Measurements from ENCODE around the gene PCBP2. TPM values are rescaled to one million over a fixed set of nuclear protein-coding genes. Genes with fewer than 3 reads are reported as not detected.

Gene PCBP2
- total RNA-seq, 2 experiments from 2014 or later = 209 to 1,015 TPM

DNA sequence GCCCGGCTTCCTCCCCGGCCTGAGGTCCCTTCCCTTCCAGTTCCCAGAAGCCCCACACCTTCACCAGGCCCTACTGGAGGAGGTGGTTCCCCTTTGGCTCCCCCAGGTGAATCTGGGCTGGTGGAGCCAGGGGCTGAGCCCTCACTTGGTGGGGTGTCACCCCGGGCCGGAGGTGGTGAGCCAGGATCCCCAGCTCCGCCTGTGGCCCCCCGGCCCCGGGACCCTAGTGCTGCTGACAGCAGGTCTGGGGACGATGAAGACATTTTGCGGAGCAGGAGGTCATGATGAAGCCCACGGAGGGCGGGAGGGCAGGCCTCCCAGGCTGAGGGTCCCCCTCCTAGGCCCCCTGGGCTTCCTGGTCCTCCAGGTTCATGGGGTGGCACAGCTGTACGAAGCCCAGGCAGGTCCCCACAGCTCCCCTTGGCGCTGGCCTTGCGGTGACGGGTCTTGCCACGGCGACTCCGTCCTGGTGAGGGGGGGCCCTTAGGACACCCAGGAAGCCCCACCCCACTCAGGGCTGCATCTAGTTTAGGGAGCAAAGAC lies 30.8 kb downstream of the PCBP2 start:
- H4K20me1 ChIP-seq (ENCODE audit: insufficient read depth, low read length) = peaks cover 4% of the 10 kb centered on the region; the same call in 1 of the 2 replicates
- peaks cover 5% of the 10 kb centered on the region; the same call in 1 of the 2 replicates for H3K79me2 ChIP-seq (ENCODE audit: insufficient read depth, low read depth, low read length)
- ChIA-PET POLR2A (interaction anchor here (0.6 to 1.3 kb wide), 6 partner anchors 11 to 161 kb away, joined by 3 to 5 read pairs (median 4); partner anchors contain the start of genes AAAS and TARBP2), CTCF (ENCODE audit: unreplicated experiment) (interaction anchor here (1.1 kb wide), 1 partner anchor 22 kb away, joined by 3 read pairs; no protein-coding TSS in a partner anchor)
- no peaks in the 10 kb centered on the region for H3K9me2 ChIP-seq (ENCODE audit: insufficient read depth, low read length)
- no peak overlapping the region for H3K27ac ChIP-seq (ENCODE audit: low read depth, low read length, poor library complexity, severe bottlenecking)
- BruUV-seq (replicated peaks) = no TSS peak
- H3K4me1 ChIP-seq (ENCODE audit: insufficient read depth, low read length, poor library complexity, severe bottlenecking) = no peaks in the 10 kb centered on the region
- H2AFZ ChIP-seq (ENCODE audit: low read length) = no peak overlapping the region
- H3K9me3 ChIP-seq (ENCODE audit: low read length) = no peaks in the 10 kb centered on the region
- intact Hi-C loops (cut with micrococcal nuclease; ENCODE audit: unreplicated experiment) = no loop called here
- H3K4me3 ChIP-seq (ENCODE audit: low read depth, low read length, poor library complexity, severe bottlenecking) = no peak overlapping the region
- TF ChIP-seq, protein P1, sequence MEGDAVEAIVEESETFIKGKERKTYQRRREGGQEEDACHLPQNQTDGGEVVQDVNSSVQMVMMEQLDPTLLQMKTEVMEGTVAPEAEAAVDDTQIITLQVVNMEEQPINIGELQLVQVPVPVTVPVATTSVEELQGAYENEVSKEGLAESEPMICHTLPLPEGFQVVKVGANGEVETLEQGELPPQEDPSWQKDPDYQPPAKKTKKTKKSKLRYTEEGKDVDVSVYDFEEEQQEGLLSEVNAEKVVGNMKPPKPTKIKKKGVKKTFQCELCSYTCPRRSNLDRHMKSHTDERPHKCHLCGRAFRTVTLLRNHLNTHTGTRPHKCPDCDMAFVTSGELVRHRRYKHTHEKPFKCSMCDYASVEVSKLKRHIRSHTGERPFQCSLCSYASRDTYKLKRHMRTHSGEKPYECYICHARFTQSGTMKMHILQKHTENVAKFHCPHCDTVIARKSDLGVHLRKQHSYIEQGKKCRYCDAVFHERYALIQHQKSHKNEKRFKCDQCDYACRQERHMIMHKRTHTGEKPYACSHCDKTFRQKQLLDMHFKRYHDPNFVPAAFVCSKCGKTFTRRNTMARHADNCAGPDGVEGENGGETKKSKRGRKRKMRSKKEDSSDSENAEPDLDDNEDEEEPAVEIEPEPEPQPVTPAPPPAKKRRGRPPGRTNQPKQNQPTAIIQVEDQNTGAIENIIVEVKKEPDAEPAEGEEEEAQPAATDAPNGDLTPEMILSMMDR (conservative IDR thresholded peaks at IDR 0.05; ENCODE audit: low read length) = no peak
- no peak for DNase-seq (ENCODE audit: low spot score)
- H3K4me2 ChIP-seq (ENCODE audit: low read length) = no peak overlapping the region
- H3K36me3 ChIP-seq (ENCODE audit: insufficient read depth, low read length) = peaks cover 99% of the 10 kb centered on the region

DNA sequence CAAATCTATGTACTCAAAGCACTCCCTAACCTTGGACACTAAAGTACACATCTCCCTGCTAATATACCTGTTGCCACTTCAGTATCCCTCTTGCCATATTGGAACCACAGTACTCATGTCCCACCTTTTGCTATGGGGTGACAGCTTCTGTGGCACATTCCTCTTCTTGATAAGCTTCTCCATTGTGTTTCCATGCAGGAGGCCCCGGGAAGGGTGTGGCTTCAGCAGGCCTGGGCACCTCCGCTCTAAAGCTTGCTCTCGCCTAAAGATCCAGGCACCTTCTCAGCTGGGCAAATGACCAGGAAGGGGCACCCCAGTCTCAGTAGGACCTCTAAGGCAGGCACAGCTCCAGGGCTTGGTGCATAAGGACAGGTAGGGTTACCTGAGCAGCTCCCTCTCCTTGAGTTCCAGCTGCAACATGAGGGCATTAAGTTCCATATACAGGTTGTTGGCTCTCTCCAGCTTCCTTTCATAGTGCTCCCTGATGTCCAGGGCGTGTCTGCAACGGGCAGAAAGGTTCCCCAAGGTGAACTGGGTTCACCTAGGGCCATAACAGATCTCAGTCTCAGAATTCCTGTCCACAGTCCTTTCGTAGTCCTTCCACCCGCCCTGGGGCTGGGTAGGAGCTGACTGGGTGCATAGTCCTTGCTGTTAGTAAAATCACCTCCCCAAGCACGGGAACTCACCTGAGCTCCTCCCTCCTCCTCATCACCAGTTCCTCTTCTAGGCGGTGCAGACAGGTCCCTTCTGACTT lies 31.5 kb downstream of the PCBP2 start:
- CTCF ChIA-PET (ENCODE audit: unreplicated experiment) = no interaction called here
- H3K27ac ChIP-seq (ENCODE audit: low read depth, low read length, poor library complexity, severe bottlenecking) = no peak overlapping the region

More for the DNA sequence above, 31.5 kb downstream of the PCBP2 start:
- Histone ChIP-seq H3K9me2 (ENCODE audit: insufficient read depth, low read length) (no peaks in the 10 kb centered on the region), H3K36me3 (ENCODE audit: insufficient read depth, low read length) (peaks cover 96% of the 10 kb centered on the region), H3K4me1 (ENCODE audit: insufficient read depth, low read length, poor library complexity, severe bottlenecking) (no peaks in the 10 kb centered on the region), H2AFZ (ENCODE audit: low read length) (no peak overlapping the region), H3K9me3 (ENCODE audit: low read length) (no peaks in the 10 kb centered on the region), H3K4me2 (ENCODE audit: low read length) (no peak overlapping the region), H3K79me2 (ENCODE audit: insufficient read depth, low read depth, low read length) (no peaks in the 10 kb centered on the region; the same call in 1 of the 2 replicates), H3K4me3 (ENCODE audit: low read depth, low read length, poor library complexity, severe bottlenecking) (no peak overlapping the region), H4K20me1 (ENCODE audit: insufficient read depth, low read length) (peaks cover 4% of the 10 kb centered on the region; the same call in 1 of the 2 replicates)
- intact Hi-C loops (cut with micrococcal nuclease; ENCODE audit: unreplicated experiment) = no loop called here
- no TSS peak for BruUV-seq (replicated peaks)
- POLR2A ChIA-PET = interaction anchor here (0.8 to 1.1 kb wide), 4 partner anchors 9 to 162 kb away, joined by 3 to 5 read pairs (median 4); partner anchors contain the start of genes AAAS and TARBP2
- no peak for TF ChIP-seq EZH2phosphoT487 (IDR thresholded peaks at IDR 0.05; ENCODE audit: borderline replicate concordance, low read depth, low read length)
- TF ChIP-seq, protein P1 (conservative IDR thresholded peaks at IDR 0.05; ENCODE audit: low read length) = no peak
- no peak for DNase-seq (ENCODE audit: low spot score)

All from OCI-LY7 (cell line).